Heart left ventricle (tissue), 16 donors: Measurements from ENCODE around the gene NKAPL. TPM values are rescaled to one million over a fixed set of nuclear protein-coding genes. Genes with fewer than 3 reads are reported as not detected.

Source experiments
- ATAC-seq, 4 donors: fragments of 200-7000 bp; cut with Tn5 transposase; one replicate each; pipeline ENCODE4 v1.9.1; 2020 to 2022; ENCODE audit warnings: moderate library complexity in 4 of 4, mild to moderate bottlenecking in 3 of 4, moderate number of reproducible peaks in 1 of 4
- DNase-seq, 5 donors: peaks; one replicate each; pipeline ENCODE4 v3.0.0-alpha.2; 2020
- H3K27ac ChIP-seq, 12 donors: fragments of 200-600 bp; sonication (generic) in 4 of 12; one replicate each; pipeline versions ENCODE4 v1.5.0 to v1.8.0; 2016 to 2022; ENCODE audit warnings: mild to moderate bottlenecking in 2 of 12
- H3K27me3 ChIP-seq, 9 donors: fragments of 200-600 bp; sonication (generic) in 2 of 9; one replicate each; pipeline versions ENCODE4 v1.5.1 to v1.8.0; 2016 to 2022; ENCODE audit warnings: mild to moderate bottlenecking in 3 of 9
- H3K36me3 ChIP-seq, 9 donors: fragments of 200-600 bp; sonication (generic) in 2 of 9; one replicate each; pipeline versions ENCODE4 v1.5.0 to v1.8.0; 2018 to 2022; ENCODE audit warnings: mild to moderate bottlenecking in 2 of 9
- H3K4me1 ChIP-seq, 12 donors: fragments of 200-600 bp; sonication (generic) in 4 of 12; one replicate each; pipeline versions ENCODE4 v1.5.0 to v1.8.0; 2016 to 2022; ENCODE audit warnings: mild to moderate bottlenecking in 3 of 12
- H3K4me3 ChIP-seq, 12 donors: fragments of 200-600 bp; sonication (generic) in 4 of 12; one replicate each; pipeline versions ENCODE4 v1.5.0 to v1.8.0; 2017 to 2022; ENCODE audit warnings: mild to moderate bottlenecking in 9 of 12, moderate library complexity in 4 of 12
- H3K9me3 ChIP-seq, 12 donors: fragments of 200-600 bp; sonication (generic) in 4 of 12; one replicate each; pipeline versions ENCODE4 v1.5.0 to v1.8.0; 2016 to 2022; ENCODE audit warnings: mild to moderate bottlenecking in 1 of 12
- POLR2A ChIP-seq, 2 donors: fragments of 450-650 bp; IDR thresholded peaks; one replicate each; pipeline ENCODE4 v1.6.1; 2017; ENCODE audit warnings: antibody characterized with exemption in 2 of 2, mild to moderate bottlenecking in 2 of 2, moderate library complexity in 2 of 2
- WGBS, 4 donors: extraction: QIAGEN DNeasy Blood & Tissue Kit in 2 of 4; methylation state at CpG; one replicate each; pipeline versions ENCODE4 v1.1.5 to v1.1.7; 2013 to 2018; 5-methylcytosine and 5-hydroxymethylcytosine counted together
- intact Hi-C, 10 donors: fragments of 100-400 bp; cut with DNase I; formaldehyde crosslinking; loops; one replicate each; pipeline versions ENCODE4 v1.11.1 to v1.14.2; 2022
- polyA plus RNA-seq, 2 donors: library from polyadenylated mRNA; stranded (reverse); fragments of 200-250 nt; gene quantifications; one replicate each; pipeline ENCODE4 v1.2.3, GENCODE V29; 2013
- total RNA-seq, 9 donors: library from RNA; depleted of rRNA in 2 of 9; stranded (reverse); fragments of >200 nt in 2 of 9; fragmentation: NEBNext Ultra II Directional in 3 of 9; extraction: Animal tissue kit (Norgen Biotek cat#: 25700) in 3 of 9; gene quantifications; one replicate each; pipeline versions ENCODE4 v1.1.0 to v1.2.4, GENCODE V29; 2016 to 2023
- TF ChIP-seq, protein P1 (sequence below), 12 donors: fragments of 200-600 bp; sonication (generic) in 4 of 12; IDR thresholded peaks; one replicate each; pipeline versions ENCODE4 v1.5.0 to v1.8.0; 2018 to 2022; ENCODE audit warnings: antibody characterized with exemption in 12 of 12, mild to moderate bottlenecking in 5 of 12
- donor health status: ischemic (EF 13 %, LVEDD 7.1; RV severe dilation, severe dysfunction).
- donor health status: healthy with polysubstance abuse.
- donor health status: DM: no; HTN: yes; CAD: no.
- donor health status: DM: no; HTN: no; CAD: no.
- donor health status: ischemic (EF 25% LVEDD 6.9; RV normal size, moderate dysfunction).
- donor health status: ischemic (EF 25% LVEDD 5.7; RV mildly dilated, moderate dysfunction).
- donor health status: healthy.
- donor health status: DM: yes; HTN: yes; CAD: no.
- donor health status: ischemic (EF 35%, LVEDD 5.7; RV mildly dilated, moderate dysfunction).
- donor health status: nonischemic (EF 11% LVEDD 7.7; RV severe dilation, severe dysfunction).
- donor health status: DM: yes; HTN: yes; CAD: no.
- donor health status: PGD.
- donor health status: ischemic (EF 29% LVEDD 5.4; RV normal size, mild dysfunction).
- donor health status: nonischemic (EF 23%, LVEDD 6.1; RV moderate dilation, normal function).

Gene NKAPL
- total and polyA plus RNA-seq, 11 donors = 3.3 to 8.4 (median 5.3) TPM

DNA sequence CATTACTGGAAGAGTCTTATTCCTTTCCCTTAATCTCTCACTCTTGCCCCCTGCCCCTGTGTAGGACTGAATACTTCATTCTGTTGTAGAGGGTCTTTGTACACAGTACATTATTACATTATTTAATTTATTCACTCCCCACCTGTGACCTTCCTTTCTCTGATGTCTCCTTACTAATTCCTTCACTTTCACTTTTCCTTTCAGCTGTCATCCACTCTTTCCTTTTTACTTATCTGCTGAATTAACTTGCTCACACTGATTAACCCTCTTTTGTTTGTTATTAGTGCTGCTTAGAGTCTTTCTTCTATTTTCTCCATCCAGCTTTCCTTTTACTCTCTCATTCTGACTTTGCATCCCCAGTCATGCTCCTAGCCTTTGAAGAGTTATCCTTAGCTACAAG lies 15.8 kb downstream of the NKAPL start:
- Histone ChIP-seq H3K27ac (peak overlapping the region in 1 of 12 donors; percentile 28), H3K9me3 (no peaks in the 10 kb centered on the region), H3K4me1 (peaks cover 0 to 18% (median 0%) of the 10 kb centered on the region in 12 donors), H3K27me3 (no peaks in the 10 kb centered on the region), H3K4me3 (no peak overlapping the region), H3K36me3 (peaks cover 0 to 71% (median 49%) of the 10 kb centered on the region in 9 donors)
- ATAC-seq (no peak), DNase-seq (no peak)
- intact Hi-C loops = no loop called here
- TF ChIP-seq, protein P1, sequence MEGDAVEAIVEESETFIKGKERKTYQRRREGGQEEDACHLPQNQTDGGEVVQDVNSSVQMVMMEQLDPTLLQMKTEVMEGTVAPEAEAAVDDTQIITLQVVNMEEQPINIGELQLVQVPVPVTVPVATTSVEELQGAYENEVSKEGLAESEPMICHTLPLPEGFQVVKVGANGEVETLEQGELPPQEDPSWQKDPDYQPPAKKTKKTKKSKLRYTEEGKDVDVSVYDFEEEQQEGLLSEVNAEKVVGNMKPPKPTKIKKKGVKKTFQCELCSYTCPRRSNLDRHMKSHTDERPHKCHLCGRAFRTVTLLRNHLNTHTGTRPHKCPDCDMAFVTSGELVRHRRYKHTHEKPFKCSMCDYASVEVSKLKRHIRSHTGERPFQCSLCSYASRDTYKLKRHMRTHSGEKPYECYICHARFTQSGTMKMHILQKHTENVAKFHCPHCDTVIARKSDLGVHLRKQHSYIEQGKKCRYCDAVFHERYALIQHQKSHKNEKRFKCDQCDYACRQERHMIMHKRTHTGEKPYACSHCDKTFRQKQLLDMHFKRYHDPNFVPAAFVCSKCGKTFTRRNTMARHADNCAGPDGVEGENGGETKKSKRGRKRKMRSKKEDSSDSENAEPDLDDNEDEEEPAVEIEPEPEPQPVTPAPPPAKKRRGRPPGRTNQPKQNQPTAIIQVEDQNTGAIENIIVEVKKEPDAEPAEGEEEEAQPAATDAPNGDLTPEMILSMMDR (IDR thresholded peaks at IDR 0.05) = no peak
- no peak for TF ChIP-seq POLR2A (IDR thresholded peaks at IDR 0.05)

DNA sequence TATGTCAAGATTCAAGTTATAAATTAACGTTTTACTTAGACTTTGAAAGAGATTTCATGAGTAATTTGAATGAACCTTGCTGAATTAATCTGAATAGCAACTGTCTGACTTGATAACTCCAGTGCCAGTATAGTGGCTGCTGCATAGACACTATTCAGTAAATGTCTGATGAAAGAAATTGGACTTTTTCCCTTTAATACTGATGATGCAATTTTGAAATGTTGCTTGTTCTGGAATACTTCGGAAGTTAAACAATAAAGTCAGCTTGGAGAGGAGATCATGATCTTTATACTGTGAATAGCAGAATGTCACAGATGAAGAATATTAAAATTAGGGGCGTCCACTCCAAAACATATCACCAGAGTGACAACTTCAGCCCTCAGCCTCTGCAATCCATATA lies 18.6 kb downstream of the NKAPL start:
- Histone ChIP-seq H3K27ac (no peak overlapping the region), H3K36me3 (peaks cover 0 to 53% (median 38%) of the 10 kb centered on the region in 9 donors), H3K4me1 (peaks cover 0 to 35% (median 7%) of the 10 kb centered on the region in 12 donors), H3K27me3 (no peaks in the 10 kb centered on the region), H3K9me3 (peaks cover 0 to 3% (median 0%) of the 10 kb centered on the region in 12 donors), H3K4me3 (no peak overlapping the region)
- ATAC-seq (no peak), DNase-seq (no peak)
- intact Hi-C loops = no loop called here
- WGBS, 4 donors = 77 to 82% (median 81%) methylated on average over 3 of the region's 3 CpGs
- TF ChIP-seq, protein P1 (IDR thresholded peaks at IDR 0.05) = no peak
- no peak for TF ChIP-seq POLR2A (IDR thresholded peaks at IDR 0.05)

DNA sequence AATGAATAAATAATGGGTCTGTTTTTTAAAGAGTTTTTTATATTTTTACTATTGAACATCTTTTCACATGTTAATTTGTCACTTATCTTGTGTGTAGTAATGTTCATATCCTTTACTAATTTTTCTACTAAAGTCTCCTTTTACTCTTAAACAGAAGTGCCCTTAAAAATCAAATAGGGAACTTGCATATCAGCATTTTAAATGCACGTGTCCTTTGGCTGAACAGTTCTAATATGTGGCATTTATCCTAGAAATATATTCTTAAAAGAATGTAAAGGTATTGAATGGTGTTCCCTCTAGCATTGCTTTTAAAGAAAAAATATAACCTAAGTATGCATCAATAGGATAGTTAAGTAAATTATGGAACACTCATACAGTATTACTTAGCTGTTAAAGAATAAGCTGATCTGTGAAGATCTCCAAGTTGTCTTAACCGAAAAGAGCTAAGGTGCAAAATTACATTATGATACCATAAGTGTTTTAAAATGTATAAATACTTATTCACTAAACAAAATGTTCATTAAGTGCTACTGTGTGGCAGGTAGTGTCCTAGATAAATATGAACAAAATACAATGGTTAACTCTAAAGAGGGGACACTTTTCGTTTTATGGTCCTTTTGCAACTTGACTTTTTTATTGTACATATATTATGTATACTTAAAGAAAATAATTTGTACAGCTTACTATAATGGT lies 21.6 kb downstream of the NKAPL start:
- peak overlapping the region; percentile 59 to 88 (median 74) for H3K4me3 ChIP-seq
- peaks cover 0 to 45% (median 30%) of the 10 kb centered on the region in 9 donors for H3K36me3 ChIP-seq
- DNase-seq (no peak), ATAC-seq (no peak)
- peaks cover 0 to 18% (median 7%) of the 10 kb centered on the region in 12 donors for H3K4me1 ChIP-seq
- intact Hi-C loops = loop anchor here in 6 of 10 donors (5.0 to 10.0 kb wide), 6 partner anchors 53 to 77 kb away; partner anchors contain the start of genes ZSCAN31 (in 3 of the 6) and ZSCAN9 (in 1 of the 6)
- no peak for TF ChIP-seq POLR2A (IDR thresholded peaks at IDR 0.05)
- TF ChIP-seq, protein P1 (IDR thresholded peaks at IDR 0.05) = no peak
- peaks cover 0 to 11% (median 0%) of the 10 kb centered on the region in 12 donors for H3K9me3 ChIP-seq
- H3K27ac ChIP-seq = peak overlapping the region in 7 of 12 donors; percentile 29 to 76 (median 68)
- no peaks in the 10 kb centered on the region for H3K27me3 ChIP-seq
- 50 to 55% (median 53%) methylated on average over 3 of the region's 3 CpGs for WGBS, 4 donors

DNA sequence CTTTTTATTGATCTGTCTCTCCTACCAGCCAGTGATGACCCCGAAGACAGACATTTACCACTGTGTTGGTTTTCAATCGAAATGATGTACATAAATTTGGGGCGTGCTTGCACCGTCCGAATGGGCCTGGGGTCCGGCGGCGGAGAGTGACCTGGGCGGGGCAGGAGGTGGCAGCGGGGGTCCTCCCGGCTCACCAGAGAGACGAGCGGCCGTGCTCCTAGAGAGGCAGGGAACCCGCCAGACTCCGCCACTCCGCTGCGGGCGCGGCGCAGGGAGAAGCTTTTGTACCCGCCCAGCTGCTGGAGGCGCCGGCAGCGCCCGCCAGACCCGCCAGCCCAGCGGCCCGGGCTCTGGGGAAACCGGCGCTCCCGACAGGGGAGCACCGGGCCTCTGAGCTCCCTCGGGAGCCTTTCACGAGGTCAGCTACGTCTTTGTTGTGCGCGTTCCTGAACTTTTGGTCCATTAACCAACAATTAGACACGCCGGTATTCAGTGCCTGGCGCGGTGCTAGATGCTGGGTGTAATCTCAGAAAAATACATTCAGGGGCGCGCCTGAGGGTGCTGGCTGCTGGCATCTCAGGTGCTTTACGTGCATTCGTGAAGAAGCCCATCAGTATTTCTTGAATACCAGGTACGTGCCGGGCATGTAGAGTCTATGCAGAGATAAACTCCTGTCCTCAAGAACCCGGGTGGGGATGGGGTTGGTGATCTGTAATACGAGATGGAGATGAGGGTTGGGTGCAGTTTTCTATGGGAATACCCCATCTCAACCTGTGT lies 22.4 kb downstream of the NKAPL start, which contains the start of gene PGBD1:
Gene PGBD1 (plus strand): TSS at position 285 of the 777 bp plus-strand sequence. CDS start 2,242 bp downstream, outside the sequence.
- Histone ChIP-seq H3K27ac (peak within 1 kb of the TSS in 9 of 12 donors; percentile 29 to 76 (median 57)), H3K4me3 (peak within 1 kb of the TSS; percentile 59 to 88 (median 74)), H3K4me1 (peaks cover 0 to 18% (median 7%) of the 10 kb centered on the region in 12 donors), H3K9me3 (peaks cover 0 to 11% (median 0%) of the 10 kb centered on the region in 12 donors), H3K36me3 (peaks cover 0 to 45% (median 27%) of the 10 kb centered on the region in 9 donors), H3K27me3 (no peaks in the 10 kb centered on the region)
- ATAC-seq (peak; percentile 68 to 99 (median 96)), DNase-seq (peak; percentile 73 to 90 (median 88))
- intact Hi-C loops = loop anchor here in 6 of 10 donors (5.0 to 10.0 kb wide), 6 partner anchors 53 to 76 kb away; partner anchors contain the start of genes ZSCAN31 (in 3 of the 6) and ZSCAN9 (in 1 of the 6)
- TF ChIP-seq, protein P1 (IDR thresholded peaks at IDR 0.05) = no peak
- peak in 1 of 2 donors; percentile 47 for TF ChIP-seq POLR2A (IDR thresholded peaks at IDR 0.05)
- 1% methylated on average over 27 to 50 of the region's 50 CpGs for WGBS, 4 donors
